Testis (tissue), 3 donors: ENCODE data around the gene GLG1. TPM values are rescaled to one million over a fixed set of nuclear protein-coding genes. Genes with fewer than 3 reads are reported as not detected.

ENCODE experiments used
- DNase-seq: peaks from one replicate; pipeline ENCODE4 v3.0.0-alpha.2; 2019
- H3K27ac ChIP-seq, 2 donors: fragments of 200-600 bp; sonication (generic); one replicate each; pipeline ENCODE4 v1.5.1; 2019
- H3K27me3 ChIP-seq: fragments of 200-600 bp; sonication (generic); one replicate; pipeline ENCODE4 v1.5.1; 2019
- H3K36me3 ChIP-seq: fragments of 200-600 bp; sonication (generic); one replicate; pipeline ENCODE4 v1.5.1; 2017; ENCODE audit warnings: low read depth; ENCODE audit errors: missing control alignments
- H3K4me1 ChIP-seq: fragments of 200-600 bp; sonication (generic); one replicate; pipeline ENCODE4 v1.5.1; 2019
- H3K4me3 ChIP-seq, 2 donors: fragments of 200-600 bp; sonication (generic); one replicate each; pipeline ENCODE4 v1.5.1; 2017 to 2019
- H3K9me3 ChIP-seq: fragments of 200-600 bp; sonication (generic); one replicate; pipeline ENCODE4 v1.5.1; 2017
- CTCF ChIP-seq, 3 experiments: fragments of 450-650 bp in 2 of 3; fragments of 200-600 bp in 1 of 3; sonication (generic) in 1 of 3; IDR thresholded peaks; one replicate each; pipeline ENCODE4 v1.5.1; 2016 to 2019; ENCODE audit warnings: antibody characterized with exemption in 3 of 3, mild to moderate bottlenecking in 2 of 3, moderate library complexity in 1 of 3
- POLR2A ChIP-seq: fragments of 450-650 bp; IDR thresholded peaks from one replicate; pipeline ENCODE4 v1.6.1; 2017; ENCODE audit warnings: antibody characterized with exemption, mild to moderate bottlenecking, moderate library complexity
- WGBS, 2 donors: methylation state at CpG; one replicate each; pipeline ENCODE4 v1.1.5; 2018; 5-methylcytosine and 5-hydroxymethylcytosine counted together
- intact Hi-C: fragments of 100-400 bp; cut with DNase I; formaldehyde crosslinking; loops from one replicate; pipeline ENCODE4 v1.15.1; 2023; ENCODE audit warnings: low total_unique reads
- polyA plus RNA-seq: library from polyadenylated mRNA; stranded (reverse); fragments of 350-450 nt; fragmentation: Illumina TruSeq; extraction: RNeasy Lipid Tissue Mini Kit (QIAGEN cat#74804); gene quantifications from one replicate; pipeline ENCODE4 v1.2.3, GENCODE V29; 2014; ENCODE audit warnings: low read depth, low replicate concordance; ENCODE audit not compliant: insufficient read depth
- total RNA-seq, 2 donors: library from RNA; depleted of rRNA; stranded (reverse); fragments of >200 nt; gene quantifications; one replicate each; pipeline ENCODE4 v1.2.3, GENCODE V29; 2016

The GLG1 gene
- total and polyA plus RNA-seq, 3 donors from 2014 or later, result 151 to 268 (median 206) TPM

GRCh38 chr16:74575175-74575806 is 31.6 kb downstream of the GLG1 start:
- no peaks in the 10 kb centered on the region for H3K27me3 ChIP-seq
- H3K4me1 ChIP-seq, result no peaks in the 10 kb centered on the region
- H3K9me3 ChIP-seq, result no peaks in the 10 kb centered on the region
- H3K4me3 ChIP-seq, result no peak overlapping the region
- H3K36me3 ChIP-seq, result no peaks in the 10 kb centered on the region
- 86 to 90% methylated on average over 7 of the region's 7 CpGs for WGBS, 2 donors
- TF ChIP-seq POLR2A, result no peak
- no peak for TF ChIP-seq CTCF (IDR thresholded peaks at IDR 0.05)
- no peak overlapping the region for H3K27ac ChIP-seq
- no peak for DNase-seq
- intact Hi-C loops, result no loop called here

GRCh38 chr16:74574146-74574545 is 32.8 kb downstream of the GLG1 start:
- Histone ChIP-seq H3K36me3 (no peaks in the 10 kb centered on the region), H3K9me3 (no peaks in the 10 kb centered on the region), H3K27ac (no peak overlapping the region), H3K27me3 (no peaks in the 10 kb centered on the region), H3K4me1 (no peaks in the 10 kb centered on the region), H3K4me3 (no peak overlapping the region)
- 75 to 84% methylated on average over 2 of the region's 2 CpGs for WGBS, 2 donors
- TF ChIP-seq POLR2A (no peak), CTCF (IDR thresholded peaks at IDR 0.05) (no peak)
- intact Hi-C loops, result no loop called here
- DNase-seq, result no peak

- no peaks in the 10 kb centered on the region for H3K9me3 ChIP-seq
- no peaks in the 10 kb centered on the region for H3K4me1 ChIP-seq
- no peaks in the 10 kb centered on the region for H3K36me3 ChIP-seq
- DNase-seq, result no peak
- intact Hi-C loops, result no loop called here
- no peak for TF ChIP-seq POLR2A
- TF ChIP-seq CTCF (IDR thresholded peaks at IDR 0.05), result no peak
- no peak overlapping the region for H3K4me3 ChIP-seq
- 82 to 85% methylated on average over 7 to 8 of the region's 8 CpGs for WGBS, 2 donors
- no peaks in the 10 kb centered on the region for H3K27me3 ChIP-seq
- H3K27ac ChIP-seq, result no peak overlapping the region
These were observed 33.3 kb downstream of the GLG1 start for GRCh38 chr16:74573622-74574021.

GRCh38 chr16:74570412-74571301 is 36.3 kb downstream of the GLG1 start:
- 83 to 94% methylated on average over 5 of the region's 5 CpGs for WGBS, 2 donors
- TF ChIP-seq CTCF (IDR thresholded peaks at IDR 0.05), result no peak
- no peak for TF ChIP-seq POLR2A
- Histone ChIP-seq H3K36me3 (no peaks in the 10 kb centered on the region), H3K4me1 (no peaks in the 10 kb centered on the region), H3K27me3 (no peaks in the 10 kb centered on the region), H3K4me3 (no peak overlapping the region), H3K9me3 (no peaks in the 10 kb centered on the region), H3K27ac (no peak overlapping the region)
- no peak for DNase-seq
- intact Hi-C loops, result no loop called here
